Keratinocyte (primary cell): Measurements from ENCODE around the gene SYDE1. TPM values are rescaled to one million over a fixed set of nuclear protein-coding genes. Genes with fewer than 3 reads are reported as not detected.
A peak's percentile ranks its signal among the peaks of the same experiment; 100 is the strongest.

Experiments used
- DNase-seq: peaks from one replicate; pipeline ENCODE4 v3.0.0-alpha.2; 2011; ENCODE audit warnings: low read depth, missing footprints, low spot score
- FAIRE-seq: peaks from 2 replicates; lab custom pipeline; 2011; peaks lifted over from hg19 to GRCh38; lab: Jason Lieb, UNC
- H2AFZ ChIP-seq: 2 replicates; pipeline ENCODE4 v1.6.0; 2012; ENCODE audit warnings: low read length, control low read depth, inconsistent platforms; ENCODE audit not compliant: control insufficient read depth
- H3K27ac ChIP-seq: 2 replicates; pipeline ENCODE4 v1.5.1; 2011; ENCODE audit warnings: low read length; ENCODE audit not compliant: control insufficient read depth, insufficient read depth
- H3K27me3 ChIP-seq: 3 replicates; pipeline ENCODE4 v1.6.0; 2011; ENCODE audit warnings: low read length; ENCODE audit not compliant: control insufficient read depth, insufficient read depth; ENCODE audit errors: extremely low read depth
- H3K36me3 ChIP-seq, 2 experiments: 2 replicates in 1 of 2; 3 replicates in 1 of 2; pipeline ENCODE4 v1.5.1; 2011; ENCODE audit warnings: low read length in 2 of 2, mild to moderate bottlenecking in 1 of 2; ENCODE audit not compliant: control insufficient read depth in 2 of 2, insufficient read depth in 2 of 2; ENCODE audit errors: extremely low read depth in 1 of 2
- H3K4me1 ChIP-seq: 3 replicates; pipeline ENCODE4 v1.5.1; 2011; ENCODE audit warnings: low read length; ENCODE audit not compliant: control insufficient read depth, insufficient read depth; ENCODE audit errors: extremely low read depth
- H3K4me2 ChIP-seq: 3 replicates; pipeline ENCODE4 v1.6.0; 2011; ENCODE audit warnings: low read depth, low read length; ENCODE audit not compliant: control insufficient read depth, insufficient read depth; ENCODE audit errors: extremely low read depth
- H3K4me3 ChIP-seq, 3 experiments: fragments of 200-600 bp in 1 of 3; sonication (generic) in 1 of 3; 2 replicates in 2 of 3; 3 replicates in 1 of 3; pipeline ENCODE4 v1.5.1; 2011 to 2016; ENCODE audit warnings: low read length in 3 of 3, mild to moderate bottlenecking in 3 of 3, control low read depth in 2 of 3, inconsistent platforms in 1 of 3, low read depth in 1 of 3, mixed read lengths in 1 of 3, mixed run types in 1 of 3, moderate library complexity in 1 of 3; ENCODE audit not compliant: control insufficient read depth in 2 of 3, insufficient read depth in 2 of 3; ENCODE audit errors: extremely low read depth in 1 of 3
- H3K79me2 ChIP-seq: 2 replicates; pipeline ENCODE4 v1.6.0; 2012; ENCODE audit warnings: low read length; ENCODE audit not compliant: control insufficient read depth, insufficient read depth
- H3K9ac ChIP-seq: 3 replicates; pipeline ENCODE4 v1.6.0; 2011; ENCODE audit warnings: low read length; ENCODE audit not compliant: control insufficient read depth, insufficient read depth; ENCODE audit errors: extremely low read depth
- H3K9me1 ChIP-seq: 3 replicates; pipeline ENCODE4 v1.6.0; 2011; ENCODE audit warnings: low read length; ENCODE audit not compliant: control insufficient read depth, insufficient read depth; ENCODE audit errors: extremely low read depth
- H3K9me3 ChIP-seq: 2 replicates; pipeline ENCODE4 v1.5.1; 2012; ENCODE audit warnings: low read depth, low read length; ENCODE audit not compliant: control insufficient read depth
- H4K20me1 ChIP-seq: 3 replicates; pipeline ENCODE4 v1.6.0; 2011; ENCODE audit warnings: low read length; ENCODE audit not compliant: control insufficient read depth, insufficient read depth; ENCODE audit errors: extremely low read depth
- EZH2 ChIP-seq: IDR thresholded peaks from one replicate; pipeline ENCODE4 v1.6.1; 2012; ENCODE audit warnings: inconsistent platforms, mild to moderate bottlenecking, low read length, moderate library complexity
- dilution Hi-C: fragments of 300-500 bp; cut with MboI; formaldehyde crosslinking; loops from one replicate; pipeline ENCODE4 v1.7.0; 2020; ENCODE audit warnings: low sequenced_read_pairs; ENCODE audit not compliant: extremely low pct_ligation_motif_present
- polyA plus RNA-seq, 5 experiments: library from polyadenylated mRNA; depleted of rRNA in 3 of 5; stranded (reverse) in 3 of 5; stranded (forward) in 1 of 5; unstranded in 1 of 5; fragments of >200 nt; gene quantifications; 1 replicate in 1 of 5; 2 replicates in 3 of 5; 3 replicates in 1 of 5; pipeline versions ENCODE4 v1.2.1 to v1.2.3, GENCODE V29; 2011 to 2012; ENCODE audit warnings: missing spikeins in 2 of 5, low read depth in 1 of 5, low replicate concordance in 1 of 5
- TF ChIP-seq, protein P1 (sequence below), 3 experiments: IDR thresholded peaks in 1 of 3; conservative IDR thresholded peaks in 1 of 3; optimal IDR thresholded peaks in 1 of 3; 2 replicates in 2 of 3; 3 replicates in 1 of 3; pipeline versions ENCODE3 to v1.5.1; 2011; ENCODE audit warnings: low read length in 3 of 3, mild to moderate bottlenecking in 3 of 3, moderate library complexity in 2 of 3, control low read depth in 1 of 3, inconsistent platforms in 1 of 3; ENCODE audit not compliant: insufficient read depth in 2 of 3; ENCODE audit errors: extremely low read depth in 1 of 3

The SYDE1 gene
- polyA plus RNA-seq, 1 donor (not counting 4 experiments of a cell fraction or from before 2014, with no cell fraction given) = 5.8 TPM

DNA sequence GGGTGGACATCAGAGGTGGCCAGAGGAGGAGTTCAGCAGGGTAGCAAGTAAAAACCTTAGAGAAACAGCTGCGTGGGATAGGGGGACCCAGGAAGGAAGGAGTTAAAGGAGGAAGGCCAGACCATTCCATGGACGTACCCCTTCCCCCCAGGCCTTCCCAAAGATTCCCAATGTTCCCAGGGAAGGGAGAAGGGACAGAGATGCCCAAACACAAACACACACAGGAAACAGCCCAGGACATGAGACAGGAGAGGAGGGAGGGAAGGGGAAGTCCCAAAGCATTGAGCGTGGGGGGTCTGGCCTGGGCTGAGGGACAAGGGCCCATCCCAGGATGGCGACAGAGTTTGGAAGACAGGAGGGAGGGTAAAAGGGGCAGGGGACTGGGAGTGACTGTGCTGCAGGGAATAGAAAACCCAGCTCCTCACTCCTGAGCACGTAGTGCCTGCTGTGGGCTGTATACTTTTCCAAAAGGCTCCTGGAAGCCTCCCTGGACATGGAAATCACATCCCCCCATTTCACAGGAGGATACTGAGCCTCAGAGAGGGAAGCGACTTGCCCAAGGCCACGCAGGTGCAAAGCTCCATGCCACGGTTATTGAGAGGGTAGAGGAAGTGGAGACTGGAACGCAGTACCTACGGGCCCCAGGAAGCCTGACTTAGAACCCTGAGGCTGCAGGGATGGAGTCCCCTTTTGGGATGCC, 1.1 kb downstream of the SYDE1 start:
- H3K4me2 ChIP-seq = peak overlapping the region; percentile 77
- dilution Hi-C loops = no loop called here
- no peak for TF ChIP-seq EZH2
- TF ChIP-seq, protein P1, sequence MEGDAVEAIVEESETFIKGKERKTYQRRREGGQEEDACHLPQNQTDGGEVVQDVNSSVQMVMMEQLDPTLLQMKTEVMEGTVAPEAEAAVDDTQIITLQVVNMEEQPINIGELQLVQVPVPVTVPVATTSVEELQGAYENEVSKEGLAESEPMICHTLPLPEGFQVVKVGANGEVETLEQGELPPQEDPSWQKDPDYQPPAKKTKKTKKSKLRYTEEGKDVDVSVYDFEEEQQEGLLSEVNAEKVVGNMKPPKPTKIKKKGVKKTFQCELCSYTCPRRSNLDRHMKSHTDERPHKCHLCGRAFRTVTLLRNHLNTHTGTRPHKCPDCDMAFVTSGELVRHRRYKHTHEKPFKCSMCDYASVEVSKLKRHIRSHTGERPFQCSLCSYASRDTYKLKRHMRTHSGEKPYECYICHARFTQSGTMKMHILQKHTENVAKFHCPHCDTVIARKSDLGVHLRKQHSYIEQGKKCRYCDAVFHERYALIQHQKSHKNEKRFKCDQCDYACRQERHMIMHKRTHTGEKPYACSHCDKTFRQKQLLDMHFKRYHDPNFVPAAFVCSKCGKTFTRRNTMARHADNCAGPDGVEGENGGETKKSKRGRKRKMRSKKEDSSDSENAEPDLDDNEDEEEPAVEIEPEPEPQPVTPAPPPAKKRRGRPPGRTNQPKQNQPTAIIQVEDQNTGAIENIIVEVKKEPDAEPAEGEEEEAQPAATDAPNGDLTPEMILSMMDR (optimal IDR thresholded peaks at IDR 0.05 in 1 of 3, IDR thresholded peaks at IDR 0.05 in 1 of 3, conservative IDR thresholded peaks at IDR 0.05 in 1 of 3; ENCODE audit: extremely low read depth in 1 of 3, insufficient read depth in 2 of 3, low read length in 3 of 3) = no peak
- H4K20me1 ChIP-seq = no peaks in the 10 kb centered on the region
- no peak overlapping the region for H3K27ac ChIP-seq
- peaks cover 3% of the 10 kb centered on the region for H3K4me1 ChIP-seq
- H3K9me3 ChIP-seq = peaks cover 3% of the 10 kb centered on the region
- DNase-seq (no peak), FAIRE-seq (no peak)
- H3K9me1 ChIP-seq = no peaks in the 10 kb centered on the region
- no peaks in the 10 kb centered on the region for H3K27me3 ChIP-seq
- H3K79me2 ChIP-seq = no peaks in the 10 kb centered on the region
- H3K36me3 ChIP-seq = peaks cover 4 to 16% of the 10 kb centered on the region in 2 experiments
- no peak overlapping the region for H3K9ac ChIP-seq
- H2AFZ ChIP-seq = no peak overlapping the region
- peak overlapping the region; percentile 50 to 76 (median 72) for H3K4me3 ChIP-seq

DNA sequence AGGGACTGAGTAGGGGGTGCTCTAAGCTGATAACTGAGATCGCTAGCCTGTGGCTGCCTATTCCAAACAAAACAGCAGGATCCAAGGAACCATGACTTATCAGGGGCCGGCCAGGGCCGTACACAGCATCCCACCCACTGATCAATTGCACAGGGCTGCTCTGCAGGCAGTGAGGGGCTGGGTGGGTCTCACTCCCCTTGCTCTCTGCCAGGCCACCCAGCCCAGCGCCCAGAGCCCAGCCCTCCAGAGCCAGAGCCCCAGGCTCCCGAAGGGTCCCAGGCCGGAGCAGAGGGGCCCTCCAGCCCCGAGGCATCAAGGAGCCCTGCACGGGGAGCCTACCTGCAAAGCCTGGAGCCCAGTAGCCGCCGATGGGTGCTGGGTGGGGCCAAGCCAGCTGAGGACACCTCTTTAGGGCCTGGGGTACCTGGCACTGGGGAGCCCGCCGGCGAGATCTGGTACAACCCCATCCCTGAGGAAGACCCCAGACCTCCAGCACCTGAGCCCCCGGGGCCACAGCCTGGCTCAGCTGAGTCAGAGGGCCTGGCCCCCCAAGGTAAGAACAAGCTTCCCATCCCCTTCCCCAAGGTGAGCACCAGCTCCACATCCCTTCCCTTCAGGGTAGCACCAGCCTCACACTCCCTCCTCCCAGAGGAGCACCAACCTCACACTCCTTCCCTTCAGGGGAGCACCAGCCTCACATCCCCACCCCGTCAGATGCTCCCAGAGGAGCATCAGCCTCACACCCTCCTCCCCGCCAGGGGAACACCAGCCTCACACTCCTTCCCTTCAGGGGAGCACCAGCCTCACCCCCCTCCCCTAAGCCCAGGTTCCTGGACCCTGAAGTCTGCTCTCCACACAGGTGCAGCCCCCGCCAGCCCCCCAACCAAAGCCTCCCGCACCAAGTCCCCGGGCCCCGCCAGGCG, 1.9 kb downstream of the SYDE1 start:
- no peak overlapping the region for H3K27ac ChIP-seq

More for the DNA sequence above, 1.9 kb downstream of the SYDE1 start:
- TF ChIP-seq, protein P1 (optimal IDR thresholded peaks at IDR 0.05 in 1 of 3, IDR thresholded peaks at IDR 0.05 in 1 of 3, conservative IDR thresholded peaks at IDR 0.05 in 1 of 3; ENCODE audit: extremely low read depth in 1 of 3, insufficient read depth in 2 of 3, low read length in 3 of 3) = no peak
- no peak for TF ChIP-seq EZH2
- Histone ChIP-seq H4K20me1 (no peaks in the 10 kb centered on the region), H3K4me1 (peaks cover 3% of the 10 kb centered on the region), H3K9me3 (peaks cover 2% of the 10 kb centered on the region), H3K4me3 (no peak overlapping the region), H3K79me2 (no peaks in the 10 kb centered on the region), H3K4me2 (no peak overlapping the region), H3K9ac (no peak overlapping the region), H3K27me3 (no peaks in the 10 kb centered on the region), H2AFZ (no peak overlapping the region), H3K9me1 (no peaks in the 10 kb centered on the region), H3K36me3 (peaks cover 4 to 19% of the 10 kb centered on the region in 2 experiments)
- FAIRE-seq (no peak), DNase-seq (no peak)
- dilution Hi-C loops = no loop called here
